ENCODE results near the gene TMEM106B.

GRCh38 chr7:12194426-12194825 lies 16.7 kb upstream of the TMEM106B start:
- TF ChIP-seq POLR2A (IDR thresholded peaks at IDR 0.05; ENCODE audit: low read depth, low read length) = no peak
- TF ChIP-seq CTCF (IDR thresholded peaks at IDR 0.05; ENCODE audit: extremely low read depth in 1 of 2, insufficient read depth in 1 of 2, low read depth in 1 of 2, low read length in 2 of 2) = no peak

Measured in endothelial cell of umbilical vein (primary cell).